Mesodermal cell (in vitro differentiated cells): ENCODE measurements around the gene PTGIS.

Source experiments
- H3K27ac ChIP-seq: 2 replicates; pipeline ENCODE4 v1.7.0; 2013; ENCODE audit warnings: mild to moderate bottlenecking, low read depth, low read length, moderate library complexity; ENCODE audit not compliant: severe bottlenecking
- H3K36me3 ChIP-seq: 2 replicates; pipeline ENCODE4 v1.7.1; 2013; ENCODE audit warnings: mild to moderate bottlenecking, low read length, moderate library complexity; ENCODE audit not compliant: control insufficient read depth, insufficient read depth
- H3K4me1 ChIP-seq: one replicate; pipeline ENCODE4 v1.7.1; 2013; ENCODE audit warnings: mild to moderate bottlenecking, low read length; ENCODE audit not compliant: insufficient read depth, control insufficient read depth, poor library complexity, severe bottlenecking
- H3K4me3 ChIP-seq: 2 replicates; pipeline ENCODE4 v1.7.0; 2013; ENCODE audit warnings: low read length, control low read depth, mild to moderate bottlenecking; ENCODE audit not compliant: insufficient read depth, poor library complexity, severe bottlenecking; ENCODE audit errors: extremely low read depth
- H3K9me3 ChIP-seq: 2 replicates; pipeline ENCODE4 v1.7.1; 2013; ENCODE audit warnings: mild to moderate bottlenecking, low read length, moderate library complexity; ENCODE audit not compliant: control insufficient read depth
- WGBS, 2 experiments: methylation state at CpG; one replicate each; pipeline ENCODE4 v1.1.5; 2013; ENCODE audit warnings: missing lambda C conversion rate in 2 of 2; ENCODE audit not compliant: insufficient coverage in 2 of 2; 5-methylcytosine and 5-hydroxymethylcytosine counted together

PTGIS gene

GRCh38 chr20:49608752-49609670 lies 41.1 kb upstream of the PTGIS start:
- no peaks in the 10 kb centered on the region for H3K36me3 ChIP-seq
- 3 to 5% methylated on average over 14 to 15 of the region's 17 CpGs for whole genome bisulfite sequencing, 2 experiments
- H3K4me3 ChIP-seq: no peak overlapping the region
- H3K9me3 ChIP-seq: no peaks in the 10 kb centered on the region
- no peak overlapping the region for H3K27ac ChIP-seq
- peaks cover 2% of the 10 kb centered on the region for H3K4me1 ChIP-seq

- no peak overlapping the region for H3K4me3 ChIP-seq
- 100% methylated on average over 1 of the region's 1 CpG for WGBS, 2 experiments
These were observed 39.6 kb upstream of the PTGIS start for GRCh38 chr20:49607568-49607967.

GRCh38 chr20:49603209-49603627 lies 35.3 kb upstream of the PTGIS start:
- Histone ChIP-seq H3K4me3 (no peak overlapping the region), H3K27ac (no peak overlapping the region), H3K9me3 (no peaks in the 10 kb centered on the region), H3K4me1 (no peaks in the 10 kb centered on the region), H3K36me3 (no peaks in the 10 kb centered on the region)
- 56 to 57% methylated on average over 11 of the region's 11 CpGs for WGBS, 2 experiments

More at GRCh38 chr20:49607568-49607967, 39.6 kb upstream of the PTGIS start:
- Histone ChIP-seq H3K36me3 (no peaks in the 10 kb centered on the region), H3K4me1 (peaks cover 2% of the 10 kb centered on the region), H3K27ac (no peak overlapping the region), H3K9me3 (no peaks in the 10 kb centered on the region)

GRCh38 chr20:49602345-49603208 lies 34.6 kb upstream of the PTGIS start:
- 96 to 100% methylated on average over 3 to 4 of the region's 9 CpGs for WGBS, 2 experiments
- no peak overlapping the region for H3K27ac ChIP-seq
- H3K9me3 ChIP-seq: no peaks in the 10 kb centered on the region
- no peak overlapping the region for H3K4me3 ChIP-seq
- H3K4me1 ChIP-seq: no peaks in the 10 kb centered on the region
- H3K36me3 ChIP-seq: no peaks in the 10 kb centered on the region

- Histone ChIP-seq H3K36me3 (no peaks in the 10 kb centered on the region), H3K27ac (no peak overlapping the region), H3K4me3 (no peak overlapping the region), H3K9me3 (no peaks in the 10 kb centered on the region), H3K4me1 (no peaks in the 10 kb centered on the region)
- WGBS, 2 experiments: 90 to 91% methylated on average over 5 of the region's 5 CpGs
These were observed 33.4 kb upstream of the PTGIS start for GRCh38 chr20:49601153-49601924.

GRCh38 chr20:49599746-49600113 lies 31.8 kb upstream of the PTGIS start:
- H3K4me3 ChIP-seq: no peak overlapping the region
- WGBS, 2 experiments: 83 to 86% methylated on average over 1 to 2 of the region's 4 CpGs
- H3K4me1 ChIP-seq: peaks cover 9% of the 10 kb centered on the region
- no peaks in the 10 kb centered on the region for H3K9me3 ChIP-seq
- H3K27ac ChIP-seq: no peak overlapping the region
- no peaks in the 10 kb centered on the region for H3K36me3 ChIP-seq

- no peaks in the 10 kb centered on the region for H3K36me3 ChIP-seq
- H3K4me1 ChIP-seq: peaks cover 18% of the 10 kb centered on the region
- no peaks in the 10 kb centered on the region for H3K9me3 ChIP-seq
- no peak overlapping the region for H3K27ac ChIP-seq
- H3K4me3 ChIP-seq: no peak overlapping the region
- 93 to 94% methylated on average over 3 of the region's 4 CpGs for WGBS, 2 experiments
These were observed 30.0 kb upstream of the PTGIS start for GRCh38 chr20:49597825-49598395.

GRCh38 chr20:49595811-49596561 lies 28.0 kb upstream of the PTGIS start:
- peaks cover 18% of the 10 kb centered on the region for H3K4me1 ChIP-seq
- H3K36me3 ChIP-seq: no peaks in the 10 kb centered on the region
- H3K9me3 ChIP-seq: no peaks in the 10 kb centered on the region
- H3K4me3 ChIP-seq: no peak overlapping the region
- WGBS, 2 experiments: 84 to 95% methylated on average over 8 of the region's 15 CpGs
- H3K27ac ChIP-seq: no peak overlapping the region

- Histone ChIP-seq H3K4me3 (no peak overlapping the region), H3K9me3 (no peaks in the 10 kb centered on the region), H3K36me3 (no peaks in the 10 kb centered on the region), H3K27ac (no peak overlapping the region), H3K4me1 (peaks cover 18% of the 10 kb centered on the region)
- 88 to 92% methylated on average over 10 of the region's 10 CpGs for WGBS, 2 experiments
These were observed 27.4 kb upstream of the PTGIS start for GRCh38 chr20:49595346-49595745.
